Measurements from ENCODE around the gene GRP. TPM values are rescaled to one million over a fixed set of nuclear protein-coding genes. Genes with fewer than 3 reads are reported as not detected.

Gene GRP
- total RNA-seq, 1 donor from 2014 or later: not detected

DNA sequence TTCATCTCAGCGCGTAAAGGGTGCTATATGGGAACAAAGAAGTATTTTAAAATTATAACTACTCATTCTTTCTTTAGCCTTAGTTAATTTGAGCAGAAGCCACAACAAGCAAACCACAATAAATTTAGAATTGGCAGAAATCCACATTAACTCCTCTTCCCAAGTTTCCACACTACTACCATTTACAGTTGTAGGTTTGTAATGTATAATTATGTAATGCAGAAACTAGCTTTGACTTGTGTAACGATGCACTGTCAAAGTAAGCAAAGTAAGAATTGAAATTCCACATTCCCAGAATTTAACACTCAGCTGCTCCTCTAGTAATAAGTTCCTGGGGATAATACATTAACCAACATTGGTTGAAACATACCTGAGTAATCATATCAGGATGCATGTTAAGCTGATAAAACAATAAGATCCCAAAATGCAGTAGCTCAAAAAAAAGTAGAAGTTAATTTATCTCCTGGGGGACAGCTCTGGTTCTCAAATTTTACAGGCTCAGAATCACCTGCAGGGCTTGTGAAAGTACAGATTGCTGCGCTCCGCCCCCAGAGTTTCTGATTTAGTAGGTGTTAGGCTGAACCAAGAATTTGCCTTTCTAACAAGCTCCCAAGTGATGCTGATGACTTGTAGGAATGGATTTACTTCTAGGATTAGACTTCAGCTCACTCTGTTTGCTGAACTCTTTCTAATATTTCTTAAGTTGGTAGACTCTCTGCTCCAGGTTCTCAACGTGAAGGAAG lies 9.9 kb downstream of the GRP start:
- H3K9me3 ChIP-seq: no peaks in the 10 kb centered on the region
- no peaks in the 10 kb centered on the region for H3K27me3 ChIP-seq
- no peak overlapping the region for H3K4me3 ChIP-seq
- no peak overlapping the region for H3K27ac ChIP-seq
- H3K36me3 ChIP-seq: no peaks in the 10 kb centered on the region
- DNase-seq (no peak), ATAC-seq (no peak)
- H3K4me1 ChIP-seq: no peaks in the 10 kb centered on the region
- intact Hi-C loops (cut with DNase I): no loop called here
- no peak for TF ChIP-seq CTCF (IDR thresholded peaks at IDR 0.05)

DNA sequence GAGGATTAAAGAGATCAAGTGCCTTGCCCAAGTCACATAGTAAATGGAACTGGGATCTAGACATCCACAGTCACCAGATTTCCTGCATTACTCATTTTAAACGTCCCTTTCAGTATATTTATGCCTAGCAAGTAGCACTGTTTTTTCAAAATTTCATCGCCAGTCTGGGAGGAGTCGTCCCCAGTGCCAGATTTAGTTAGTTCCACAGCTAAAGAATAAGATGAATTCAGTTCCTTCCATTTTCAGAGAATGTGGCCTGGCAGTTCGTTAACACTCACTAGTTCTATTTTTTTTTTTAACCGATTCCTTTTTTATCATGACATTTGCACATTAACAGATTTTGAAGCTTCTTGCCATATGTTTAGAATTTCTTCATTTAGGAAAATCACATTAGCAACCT lies 11.2 kb downstream of the GRP start:
- Histone ChIP-seq H3K4me1 (no peaks in the 10 kb centered on the region), H3K27ac (no peak overlapping the region), H3K27me3 (no peaks in the 10 kb centered on the region), H3K4me3 (no peak overlapping the region), H3K36me3 (no peaks in the 10 kb centered on the region), H3K9me3 (no peaks in the 10 kb centered on the region)
- DNase-seq: no peak
- no peak for ATAC-seq
- no peak for TF ChIP-seq CTCF (IDR thresholded peaks at IDR 0.05)
- intact Hi-C loops (cut with DNase I): no loop called here

GRCh38 chr18:59231877-59232276 lies 11.9 kb downstream of the GRP start:
- no peaks in the 10 kb centered on the region for H3K27me3 ChIP-seq

GRCh38 chr18:59232309-59233016 lies 12.5 kb downstream of the GRP start:
- H3K36me3 ChIP-seq: no peaks in the 10 kb centered on the region
- DNase-seq: no peak
- no peaks in the 10 kb centered on the region for H3K27me3 ChIP-seq
- TF ChIP-seq CTCF (IDR thresholded peaks at IDR 0.05): no peak
- no peak overlapping the region for H3K4me3 ChIP-seq
- intact Hi-C loops (cut with DNase I): no loop called here
- ATAC-seq: no peak
- H3K27ac ChIP-seq: no peak overlapping the region
- H3K9me3 ChIP-seq: no peaks in the 10 kb centered on the region
- no peaks in the 10 kb centered on the region for H3K4me1 ChIP-seq

More at GRCh38 chr18:59231877-59232276, 11.9 kb downstream of the GRP start:
- TF ChIP-seq CTCF (IDR thresholded peaks at IDR 0.05): no peak
- intact Hi-C loops (cut with DNase I): no loop called here
- DNase-seq: no peak
- Histone ChIP-seq H3K9me3 (no peaks in the 10 kb centered on the region), H3K27ac (no peak overlapping the region), H3K4me1 (no peaks in the 10 kb centered on the region), H3K36me3 (no peaks in the 10 kb centered on the region), H3K4me3 (no peak overlapping the region)
- ATAC-seq: no peak

- intact Hi-C loops (cut with DNase I): no loop called here
- Histone ChIP-seq H3K27me3 (no peaks in the 10 kb centered on the region), H3K4me3 (no peak overlapping the region), H3K4me1 (no peaks in the 10 kb centered on the region), H3K27ac (no peak overlapping the region), H3K9me3 (no peaks in the 10 kb centered on the region), H3K36me3 (no peaks in the 10 kb centered on the region)
- no peak for DNase-seq
- ATAC-seq: no peak
- no peak for TF ChIP-seq CTCF (IDR thresholded peaks at IDR 0.05)
Observed at GRCh38 chr18:59233017-59233410, 13.1 kb downstream of the GRP start.

Measured in upper lobe of right lung (tissue), 1 donor.